ENCODE results near the gene CALHM2.

The CALHM2 gene

GRCh38 chr10:103451091-103451813 is 918 bp downstream of the CALHM2 start:
- TF ChIP-seq POLR2AphosphoS5 (IDR thresholded peaks at IDR 0.05; ENCODE audit: low read depth, low read length) (no peak), FOXP2 (optimal IDR thresholded peaks at IDR 0.05; ENCODE audit: borderline replicate concordance, extremely low read depth, extremely low read length, insufficient read depth) (peak; percentile 32), SIN3A (IDR thresholded peaks at IDR 0.05; ENCODE audit: borderline replicate concordance, insufficient read depth, low read length) (no peak), TAF1 (IDR thresholded peaks at IDR 0.05; ENCODE audit: borderline replicate concordance, insufficient read depth, low read length) (peak; percentile 29; the same call in 1 of the 2 replicates), REST (IDR thresholded peaks at IDR 0.05; ENCODE audit: insufficient read depth in 1 of 2, low read depth in 2 of 2, low read length in 2 of 2) (no peak)

GRCh38 chr10:103450201-103450695 is 1.9 kb downstream of the CALHM2 start:
- no peak for TF ChIP-seq SIN3A (IDR thresholded peaks at IDR 0.05; ENCODE audit: borderline replicate concordance, insufficient read depth, low read length)
- no peak for TF ChIP-seq POLR2AphosphoS5 (IDR thresholded peaks at IDR 0.05; ENCODE audit: low read depth, low read length)
- no peak for TF ChIP-seq TAF1 (IDR thresholded peaks at IDR 0.05; ENCODE audit: borderline replicate concordance, insufficient read depth, low read length)
- no peak for TF ChIP-seq FOXP2 (optimal IDR thresholded peaks at IDR 0.05; ENCODE audit: borderline replicate concordance, extremely low read depth, extremely low read length, insufficient read depth)
- TF ChIP-seq REST (IDR thresholded peaks at IDR 0.05; ENCODE audit: insufficient read depth in 1 of 2, low read depth in 2 of 2, low read length in 2 of 2) = no peak

- TF ChIP-seq SIN3A (IDR thresholded peaks at IDR 0.05; ENCODE audit: borderline replicate concordance, insufficient read depth, low read length) (no peak), FOXP2 (optimal IDR thresholded peaks at IDR 0.05; ENCODE audit: borderline replicate concordance, extremely low read depth, extremely low read length, insufficient read depth) (no peak), TAF1 (IDR thresholded peaks at IDR 0.05; ENCODE audit: borderline replicate concordance, insufficient read depth, low read length) (no peak), POLR2AphosphoS5 (IDR thresholded peaks at IDR 0.05; ENCODE audit: low read depth, low read length) (no peak), REST (IDR thresholded peaks at IDR 0.05; ENCODE audit: insufficient read depth in 1 of 2, low read depth in 2 of 2, low read length in 2 of 2) (no peak)
These were observed 2.7 kb downstream of the CALHM2 start for GRCh38 chr10:103449208-103450144.

- no peak for TF ChIP-seq FOXP2 (optimal IDR thresholded peaks at IDR 0.05; ENCODE audit: borderline replicate concordance, extremely low read depth, extremely low read length, insufficient read depth)
- no peak for TF ChIP-seq REST (IDR thresholded peaks at IDR 0.05; ENCODE audit: insufficient read depth in 1 of 2, low read depth in 2 of 2, low read length in 2 of 2)
- TF ChIP-seq POLR2AphosphoS5 (IDR thresholded peaks at IDR 0.05; ENCODE audit: low read depth, low read length) = no peak
- TF ChIP-seq TAF1 (IDR thresholded peaks at IDR 0.05; ENCODE audit: borderline replicate concordance, insufficient read depth, low read length) = no peak
- no peak for TF ChIP-seq SIN3A (IDR thresholded peaks at IDR 0.05; ENCODE audit: borderline replicate concordance, insufficient read depth, low read length)
These were observed 3.4 kb downstream of the CALHM2 start for GRCh38 chr10:103448746-103449145.
